A375 (cell line): ENCODE results near the gene UGT2B15. TPM values are rescaled to one million over a fixed set of nuclear protein-coding genes. Genes with fewer than 3 reads are reported as not detected.

Experiments
- total RNA-seq: library from RNA; depleted of rRNA; stranded (reverse); fragments of >200 nt; shearing (Covaris generic); gene quantifications from 2 replicates; pipeline ENCODE4 v1.2.3, GENCODE V29; 2014; rRNA removed

The UGT2B15 gene
- total RNA-seq: not detected in 2 replicates

DNA sequence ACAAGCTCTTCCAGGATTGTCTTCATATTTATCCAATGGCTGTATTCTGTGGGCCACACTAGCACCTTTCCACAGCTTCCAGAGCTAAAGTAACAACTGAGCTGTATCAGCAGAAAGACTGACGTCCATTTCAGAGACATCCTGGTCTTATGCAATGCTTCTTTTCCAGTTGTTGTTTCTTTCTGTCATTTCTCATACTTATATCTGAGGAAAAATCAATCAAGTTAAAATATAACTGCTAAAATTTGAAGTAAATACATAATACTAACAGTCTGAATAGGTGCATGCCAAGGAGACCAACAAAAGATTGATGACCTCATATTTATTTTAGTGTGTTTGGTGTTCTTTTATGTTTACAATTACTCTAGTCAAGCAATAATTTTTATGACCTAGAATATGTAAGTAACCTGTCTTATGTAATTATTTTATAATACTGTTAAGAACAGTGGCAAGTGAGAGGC is at the start of gene UGT2B15:
Gene UGT2B15, minus strand, starts transcription at position 174 of the 461 bp plus-strand sequence. Its CDS starts 34 bp downstream, at position 140.

Other genes starting within 250 kb of the UGT2B15 start
- not detected in 2 replicates for gene TMPRSS11E, start 223.2 kb downstream of the UGT2B15 start, total RNA-seq
- not detected in 2 replicates for gene UGT2B17, start 94.3 kb downstream of the UGT2B15 start, total RNA-seq
- gene UGT2B10, start 145.3 kb upstream of the UGT2B15 start, total RNA-seq: not detected in 2 replicates